NCI-H128 (cell line): ENCODE data around the gene LRP8.

Source experiments
- DNase-seq: peaks from one replicate; lab custom pipeline; 2025; ENCODE audit not compliant: unreplicated experiment; lab: John Stamatoyannopoulos, UW

LRP8 gene

GRCh38 chr1:53264048-53264447 lies 63.8 kb downstream of the LRP8 start:
- no peak for DNase-seq

DNA sequence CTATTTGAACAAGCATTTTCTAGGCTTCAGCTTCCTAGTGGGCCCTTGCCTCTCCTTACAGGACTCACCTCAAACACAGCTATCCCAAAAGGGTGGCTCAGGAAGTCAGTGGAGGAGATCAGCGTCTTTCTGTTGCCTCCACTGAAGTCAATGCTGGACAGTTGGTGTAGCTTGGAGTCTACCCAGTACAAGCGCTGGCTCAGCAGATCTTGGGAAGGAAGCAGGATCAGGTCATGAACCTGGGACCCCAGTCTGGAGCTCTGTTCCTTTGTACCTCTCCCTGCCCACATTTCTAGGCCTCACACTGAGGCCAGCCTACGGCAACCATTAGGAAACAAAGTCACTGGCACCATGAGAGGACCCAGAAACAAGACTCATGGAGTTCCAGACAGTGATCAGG lies 65.9 kb downstream of the LRP8 start:
- no peak for DNase-seq

DNA sequence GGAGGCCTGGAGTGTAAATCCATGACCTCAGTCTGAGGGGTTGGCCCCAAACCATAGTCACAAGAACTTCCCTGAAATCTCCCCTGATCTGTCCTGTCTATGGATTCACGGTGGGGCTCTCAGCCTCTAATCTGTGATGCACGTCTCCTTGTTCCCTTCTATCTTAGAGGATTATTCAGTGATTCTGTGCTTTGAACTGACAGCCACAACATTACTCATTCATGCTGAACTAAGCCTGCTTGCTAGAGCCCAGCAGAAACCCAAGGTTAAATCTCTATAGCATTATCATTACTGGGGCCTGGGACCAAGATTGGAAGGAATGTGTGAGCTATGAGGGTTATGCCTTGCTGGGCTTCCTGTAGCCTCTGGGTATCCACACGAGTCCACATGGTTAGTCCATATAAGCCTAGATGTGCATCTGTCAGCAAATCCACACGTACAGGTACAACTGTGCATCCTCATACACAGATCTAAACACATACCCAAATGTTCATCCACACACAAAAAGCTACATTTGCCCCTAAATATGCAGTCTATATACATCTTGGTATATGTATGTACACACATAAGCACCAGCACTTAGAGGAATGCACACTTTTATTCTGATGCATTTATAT lies 67.1 kb downstream of the LRP8 start:
- DNase-seq, result no peak

DNA sequence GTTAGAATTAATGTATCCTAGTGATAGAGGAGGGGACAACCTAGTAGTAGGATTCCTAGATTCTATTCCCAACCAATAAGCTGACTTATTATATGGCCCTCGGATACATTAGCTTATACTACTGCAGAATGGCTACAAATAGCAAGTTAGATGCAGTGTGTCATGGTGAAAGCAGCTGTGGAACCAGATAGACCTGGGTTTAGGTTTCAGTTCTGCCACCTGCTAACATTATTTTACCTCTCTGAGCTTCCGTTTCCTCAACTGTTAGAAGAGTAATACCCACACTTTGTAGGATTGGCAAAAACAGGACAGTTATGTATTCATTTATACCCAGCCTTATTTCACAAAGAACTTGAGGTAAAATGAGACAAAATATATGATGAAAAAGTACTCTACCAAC lies 67.9 kb downstream of the LRP8 start:
- no peak for DNase-seq

GRCh38 chr1:53258216-53258615 lies 69.7 kb downstream of the LRP8 start:
- DNase-seq, result no peak

GRCh38 chr1:53257454-53258081 lies 70.3 kb downstream of the LRP8 start:
- DNase-seq, result no peak

DNA sequence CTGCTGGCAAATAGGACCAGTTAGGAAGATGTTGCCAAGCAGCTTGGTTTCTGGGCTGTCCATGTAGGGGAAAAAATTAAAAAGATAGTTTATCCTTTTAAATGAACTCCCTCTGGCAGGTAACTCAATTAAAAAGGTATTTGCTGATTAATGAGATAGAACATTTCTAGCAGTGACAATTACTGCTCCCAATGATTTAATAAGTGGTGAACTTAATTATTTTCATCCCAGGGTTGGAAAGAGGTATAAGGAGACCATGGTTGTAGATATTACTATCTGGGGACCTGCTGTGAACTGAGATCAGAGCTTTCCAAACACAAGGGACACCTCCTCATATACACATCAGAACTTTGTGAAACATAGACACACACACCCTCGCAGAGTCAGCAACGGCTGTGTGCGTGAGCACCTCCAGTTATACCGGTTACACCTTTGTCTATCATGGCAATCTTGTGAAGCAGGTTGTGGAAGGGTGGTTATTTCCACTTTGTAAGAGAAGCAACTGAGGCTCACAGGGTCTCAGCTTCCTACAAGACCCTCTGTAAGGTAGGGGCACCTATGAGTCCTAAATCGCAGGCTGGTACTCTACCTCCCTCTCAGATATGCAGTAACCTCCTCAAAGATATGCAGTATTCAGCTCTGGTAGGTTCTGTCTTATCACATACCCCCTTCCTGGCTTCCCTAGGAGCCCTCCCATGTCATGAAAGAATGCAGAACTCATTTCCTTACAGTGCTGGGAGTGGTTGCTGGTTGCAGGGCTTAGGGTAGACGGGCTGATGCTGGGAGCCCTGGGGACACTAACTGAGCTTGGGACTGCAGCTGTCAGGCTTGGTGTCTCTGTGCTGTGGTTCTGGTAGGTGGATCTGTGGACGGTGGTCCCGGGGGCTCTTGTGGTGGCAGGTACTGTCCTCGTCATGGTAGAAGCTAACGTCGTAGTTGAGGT lies 71.1 kb downstream of the LRP8 start:
- no peak for DNase-seq

GRCh38 chr1:53255031-53255430 lies 72.8 kb downstream of the LRP8 start:
- no peak for DNase-seq

DNA sequence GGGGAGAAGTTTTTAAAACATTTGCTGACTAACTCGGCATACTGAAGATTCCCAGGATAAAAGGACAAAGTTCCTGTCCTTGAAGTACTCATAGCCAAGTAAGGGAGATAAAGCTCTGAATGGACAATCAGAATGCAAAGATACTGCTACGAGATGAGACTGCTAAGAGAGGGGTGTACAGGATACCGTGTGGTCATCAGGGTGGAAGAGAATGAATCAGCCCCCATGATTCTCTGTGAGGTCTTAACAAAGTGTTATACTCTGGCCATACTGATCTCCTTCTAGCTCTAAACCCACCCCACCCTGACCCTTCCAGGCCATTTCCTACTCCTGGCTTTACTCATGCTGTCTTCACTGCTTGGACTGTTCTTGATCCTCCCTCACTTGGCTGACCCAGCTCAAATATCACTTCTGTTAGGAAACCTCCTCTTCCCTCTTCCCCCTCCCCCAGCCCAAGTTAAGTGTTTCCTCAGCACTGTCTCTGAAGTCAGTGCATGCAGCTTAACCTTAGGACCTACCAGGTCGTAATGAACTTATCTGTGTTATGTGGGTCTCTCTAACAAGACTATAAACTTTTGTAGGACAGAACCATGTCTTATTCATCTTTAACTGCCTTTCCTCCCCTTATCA lies 73.7 kb downstream of the LRP8 start:
- no peak for DNase-seq

DNA sequence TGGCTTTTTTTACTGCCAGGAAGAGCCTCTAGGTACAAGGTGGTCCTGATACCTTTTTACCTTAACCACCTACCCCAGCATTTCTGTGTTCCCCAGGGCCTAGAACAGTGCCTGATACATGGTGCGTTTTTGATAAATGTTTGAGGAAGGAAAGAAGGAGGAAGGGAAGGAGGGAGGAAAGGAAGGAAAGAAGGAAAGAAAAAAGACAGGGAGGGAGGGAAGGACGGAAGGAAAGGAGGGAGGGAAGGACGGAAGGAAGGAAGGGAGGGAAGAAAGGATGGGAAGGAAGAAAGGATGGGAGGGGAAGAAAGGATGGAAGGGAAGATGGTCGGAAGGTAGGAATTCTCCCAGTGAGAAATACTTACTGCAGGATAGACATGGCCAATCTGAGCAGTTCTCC lies 77.5 kb downstream of the LRP8 start:
- DNase-seq, result no peak

DNA sequence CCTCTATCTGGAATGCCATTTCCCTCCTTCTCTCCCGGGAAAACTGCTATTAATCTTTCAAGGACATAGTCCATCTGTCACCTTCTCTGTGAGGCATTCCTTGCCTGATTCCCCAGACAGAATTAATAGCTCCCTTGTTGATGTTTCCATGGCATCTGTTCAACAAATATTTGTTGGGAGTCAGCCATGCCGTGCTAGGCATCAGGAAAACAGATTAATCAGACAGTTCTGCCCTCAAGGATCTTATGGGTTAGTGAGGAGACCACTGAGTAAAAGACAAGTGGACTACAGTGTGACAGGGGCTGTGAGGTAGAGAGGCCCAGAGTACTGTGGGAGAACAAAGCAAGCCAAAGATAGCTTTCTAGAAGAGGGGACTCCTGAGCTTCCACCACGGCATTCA lies 78.2 kb downstream of the LRP8 start:
- no peak for DNase-seq

GRCh38 chr1:53246261-53247134 lies 81.4 kb downstream of the LRP8 start:
- no peak for DNase-seq

GRCh38 chr1:53244141-53244540 lies 83.7 kb downstream of the LRP8 start:
- DNase-seq, result no peak

GRCh38 chr1:53242381-53242780 lies 85.5 kb downstream of the LRP8 start:
- DNase-seq, result no peak

DNA sequence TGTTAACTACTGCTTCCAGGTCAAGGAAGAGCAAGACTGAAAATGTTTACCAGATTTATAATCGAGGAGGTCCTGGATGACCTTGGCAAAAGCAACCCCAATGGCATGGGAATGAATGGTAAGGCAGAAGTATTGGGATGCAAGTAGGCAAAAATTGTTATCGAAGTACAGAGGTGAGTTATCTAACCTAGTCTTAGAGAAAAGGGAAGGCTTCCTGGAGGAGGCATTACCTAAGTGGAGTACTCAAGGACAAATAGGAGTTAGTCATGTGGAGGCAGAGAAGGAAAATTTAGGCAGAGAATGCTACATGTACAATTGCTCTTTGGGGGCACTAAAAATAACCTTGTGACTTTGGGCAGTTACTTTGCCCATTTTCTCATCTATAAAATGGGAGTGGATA lies 86.0 kb downstream of the LRP8 start:
- no peak for DNase-seq

DNA sequence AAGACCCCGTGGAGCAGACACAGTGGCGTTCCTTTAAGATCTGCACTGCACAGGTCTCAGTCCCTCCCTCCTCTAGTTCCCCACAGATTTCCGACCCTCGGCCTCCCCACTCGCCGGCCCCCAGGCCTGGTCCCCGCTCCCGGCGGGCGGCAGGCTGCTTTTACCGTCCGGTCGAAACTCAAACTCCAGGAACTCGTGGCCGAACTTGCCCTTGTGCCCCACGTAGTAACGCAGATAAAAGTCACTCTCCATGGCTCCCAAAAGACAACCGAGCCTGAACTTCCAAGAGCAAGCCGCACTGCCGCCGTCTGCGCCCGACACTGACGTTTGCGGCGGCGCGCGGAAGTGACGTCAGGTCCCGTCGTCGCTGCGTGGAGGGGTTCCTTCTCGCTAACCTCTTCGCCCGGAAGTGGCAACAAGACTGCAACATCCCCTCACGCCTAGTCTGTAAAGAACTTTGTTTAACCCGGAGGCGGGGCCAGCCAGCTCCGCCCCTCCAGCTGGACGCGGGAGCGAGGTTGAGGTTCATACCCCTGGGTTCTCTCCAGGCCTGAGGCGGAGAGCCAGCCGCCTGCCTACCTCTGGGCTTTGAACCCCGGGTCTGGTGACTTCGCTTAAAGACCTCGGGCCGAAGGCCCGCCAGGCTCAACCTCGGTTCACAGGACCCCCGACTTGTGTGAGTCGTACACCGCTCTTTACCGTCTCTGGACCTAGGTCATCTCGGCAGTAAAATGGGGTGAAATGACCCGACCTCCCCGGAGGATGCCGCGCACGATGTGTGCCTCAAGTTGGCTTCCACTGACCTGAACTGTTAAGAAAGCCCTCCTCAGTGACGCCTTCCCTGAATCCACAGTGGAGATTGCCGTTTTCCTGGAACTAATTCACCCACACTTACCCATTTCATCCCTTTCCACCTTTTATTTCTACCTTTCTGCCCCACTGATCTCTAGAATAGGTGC lies 89.4 kb downstream of the LRP8 start, which contains the start of gene MAGOH:
MAGOH (minus strand) TSS at position 322 of the 959 bp plus-strand sequence; CDS start at position 252, 70 bp downstream.
- peak; percentile 87 for DNase-seq

- DNase-seq, result no peak
Observed at GRCh38 chr1:53237638-53238037, 90.2 kb downstream of the LRP8 start.

DNA sequence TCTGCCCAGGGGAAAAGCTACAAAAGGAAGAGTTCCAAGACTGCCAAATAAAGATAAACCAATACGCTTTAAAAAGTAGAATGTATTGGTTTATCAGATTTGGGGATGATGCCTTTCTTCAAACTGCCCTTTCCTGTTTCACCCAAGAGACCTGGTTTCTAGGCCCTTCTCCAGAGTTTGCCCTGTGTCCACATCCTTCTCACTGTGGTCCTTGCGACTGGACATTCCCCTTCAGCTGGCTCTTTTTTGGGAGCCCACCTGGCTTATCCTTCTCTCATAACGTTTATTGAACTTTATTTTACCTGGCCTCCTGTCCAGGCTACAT lies 106.9 kb downstream of the LRP8 start:
- DNase-seq, result no peak

- peak; percentile 91 for DNase-seq
Observed at GRCh38 chr1:53220171-53220961, 107.5 kb downstream of the LRP8 start, which contains the start of gene CZIB. CZIB (minus strand) TSS chr1:53220634; CDS start chr1:53220575, 59 bp downstream.
